WTC11 (cell line): ENCODE results near the gene PSMD12. TPM values are rescaled to one million over a fixed set of nuclear protein-coding genes. Genes with fewer than 3 reads are reported as not detected.
"Not testable (repeated sequence)": the region's sequence is repeated elsewhere in the genome, so short reads cannot be mapped to it uniquely, and the experiment has no call there.

ENCODE experiments used
- ATAC-seq: fragments of 200-7000 bp; cut with Tn5 transposase; 2 replicates; pipeline ENCODE4 v1.10.0; 2021; ENCODE audit warnings: mild to moderate bottlenecking, moderate library complexity
- CTCF ChIA-PET: fragments of 300-600 bp; sonication (Branson Sonifier 250); formaldehyde crosslinking; loops from one replicate; lab custom pipeline; 2021; ENCODE audit warnings: antibody characterized with exemption; lab: Charles Lee
- POLR2A ChIA-PET: fragments of 350-600 bp; sonication (Branson Sonifier 250); formaldehyde crosslinking; loops from one replicate; lab custom pipeline; 2021; ENCODE audit warnings: antibody characterized with exemption; lab: Charles Lee
- DNase-seq: peaks from one replicate; pipeline ENCODE4 v3.0.0; 2021; ENCODE audit warnings: low spot score
- H3K27ac Mint-ChIP-seq: 2 replicates; pipeline ENCODE4 v1.8.0; 2021; ENCODE audit warnings: mixed read lengths
- H3K27me3 Mint-ChIP-seq: 2 replicates; pipeline ENCODE4 v1.8.0; 2021; ENCODE audit warnings: low read depth, mild to moderate bottlenecking, moderate library complexity, mixed read lengths
- H3K36me3 Mint-ChIP-seq: 2 replicates; pipeline ENCODE4 v1.8.0; 2021; ENCODE audit warnings: mixed read lengths
- H3K4me1 Mint-ChIP-seq: 2 replicates; pipeline ENCODE4 v1.8.0; 2022; ENCODE audit warnings: mixed read lengths
- H3K4me3 Mint-ChIP-seq: 2 replicates; pipeline ENCODE4 v1.8.0; 2021; ENCODE audit warnings: mild to moderate bottlenecking, moderate library complexity, mixed read lengths
- H3K9me3 Mint-ChIP-seq: 2 replicates; pipeline ENCODE4 v1.8.0; 2021; ENCODE audit warnings: mixed read lengths
- CREM ChIP-seq: sonication (generic); formaldehyde crosslinking; IDR thresholded peaks from 2 replicates; pipeline ENCODE4 v1.8.1; 2022; ENCODE audit warnings: mild to moderate bottlenecking, missing genetic modification reagents, moderate library complexity
- ESRRA ChIP-seq: sonication (generic); formaldehyde crosslinking; IDR thresholded peaks from 2 replicates; pipeline ENCODE4 v1.8.1; 2022; ENCODE audit warnings: mild to moderate bottlenecking, missing genetic modification reagents, borderline replicate concordance
- ETV6 ChIP-seq: sonication (generic); formaldehyde crosslinking; IDR thresholded peaks from 2 replicates; pipeline ENCODE4 v1.8.1; 2022; ENCODE audit warnings: mild to moderate bottlenecking, missing genetic modification reagents
- FOXJ3 ChIP-seq: sonication (generic); formaldehyde crosslinking; IDR thresholded peaks from 2 replicates; pipeline ENCODE4 v1.9.0; 2021; ENCODE audit warnings: missing genetic modification reagents, mild to moderate bottlenecking, borderline replicate concordance
- FOXK1 ChIP-seq: sonication (generic); formaldehyde crosslinking; IDR thresholded peaks from 2 replicates; pipeline ENCODE4 v1.8.0; 2022; ENCODE audit warnings: mild to moderate bottlenecking, moderate library complexity, missing genetic modification reagents
- MYBL2 ChIP-seq: sonication (generic); formaldehyde crosslinking; IDR thresholded peaks from 2 replicates; pipeline ENCODE4 v1.8.1; 2023; ENCODE audit warnings: mild to moderate bottlenecking, moderate library complexity, missing genetic modification reagents
- RELA ChIP-seq: sonication (generic); formaldehyde crosslinking; IDR thresholded peaks from 2 replicates; pipeline ENCODE4 v1.8.1; 2022; ENCODE audit warnings: missing genetic modification reagents, mild to moderate bottlenecking, borderline replicate concordance
- SMAD3 ChIP-seq: sonication (generic); formaldehyde crosslinking; IDR thresholded peaks from 2 replicates; pipeline ENCODE4 v1.8.0; 2022; ENCODE audit warnings: missing genetic modification reagents, mild to moderate bottlenecking, borderline replicate concordance
- SP1 ChIP-seq: sonication (generic); formaldehyde crosslinking; conservative IDR thresholded peaks from 2 replicates; pipeline ENCODE4 v1.8.1; 2022; ENCODE audit warnings: missing genetic modification reagents
- TCF7 ChIP-seq: sonication (generic); formaldehyde crosslinking; IDR thresholded peaks from 2 replicates; pipeline ENCODE4 v1.8.0; 2022; ENCODE audit warnings: mild to moderate bottlenecking, low read depth, missing genetic modification reagents, moderate library complexity
- TEAD4 ChIP-seq: sonication (generic); formaldehyde crosslinking; IDR thresholded peaks from 2 replicates; pipeline ENCODE4 v1.8.0; 2022; ENCODE audit warnings: mild to moderate bottlenecking, missing genetic modification reagents
- ZNF263 ChIP-seq: sonication (generic); formaldehyde crosslinking; IDR thresholded peaks from 2 replicates; pipeline ENCODE4 v1.8.1; 2022; ENCODE audit warnings: low read depth, mild to moderate bottlenecking, moderate library complexity, missing genetic modification reagents
- ZNF416 ChIP-seq: fragments of 250-450 bp; sonication (Bioruptor Pico); IDR thresholded peaks from 2 replicates; pipeline ENCODE4 v1.9.0; 2021; ENCODE audit warnings: mild to moderate bottlenecking, inconsistent platforms
- total RNA-seq: library from RNA; stranded (reverse); gene quantifications from 3 replicates; pipeline ENCODE4 v1.2.3, GENCODE V29; 2021
- TF ChIP-seq, protein P1 (sequence below): sonication (generic); formaldehyde crosslinking; IDR thresholded peaks from 2 replicates; pipeline ENCODE4 v1.8.0; 2022; ENCODE audit warnings: mild to moderate bottlenecking, missing genetic modification reagents
- TF ChIP-seq, protein P2 (sequence below): fragments of 250-450 bp; sonication (Bioruptor Pico); IDR thresholded peaks from 2 replicates; pipeline ENCODE4 v1.9.0; 2021; ENCODE audit warnings: mild to moderate bottlenecking
- TF ChIP-seq, protein P3 (sequence below): fragments of 250-450 bp; sonication (Bioruptor Pico); IDR thresholded peaks from 2 replicates; pipeline ENCODE4 v1.9.0; 2021; ENCODE audit warnings: mild to moderate bottlenecking, borderline replicate concordance
- TF ChIP-seq, protein P4 (sequence below): sonication (generic); formaldehyde crosslinking; IDR thresholded peaks from 2 replicates; pipeline ENCODE4 v1.8.0; 2023; ENCODE audit warnings: mild to moderate bottlenecking, missing genetic modification reagents
- TF ChIP-seq, protein P5 (sequence below): sonication (generic); formaldehyde crosslinking; IDR thresholded peaks from 2 replicates; pipeline ENCODE4 v1.8.1; 2023; ENCODE audit warnings: mild to moderate bottlenecking, missing genetic modification reagents, moderate library complexity
- TF ChIP-seq, protein P6 (sequence below): sonication (generic); formaldehyde crosslinking; IDR thresholded peaks from 2 replicates; pipeline ENCODE4 v1.8.0; 2023; ENCODE audit warnings: missing genetic modification reagents

Gene PSMD12
- total RNA-seq, 1 experiment from 2014 or later, result 66.9 TPM

DNA sequence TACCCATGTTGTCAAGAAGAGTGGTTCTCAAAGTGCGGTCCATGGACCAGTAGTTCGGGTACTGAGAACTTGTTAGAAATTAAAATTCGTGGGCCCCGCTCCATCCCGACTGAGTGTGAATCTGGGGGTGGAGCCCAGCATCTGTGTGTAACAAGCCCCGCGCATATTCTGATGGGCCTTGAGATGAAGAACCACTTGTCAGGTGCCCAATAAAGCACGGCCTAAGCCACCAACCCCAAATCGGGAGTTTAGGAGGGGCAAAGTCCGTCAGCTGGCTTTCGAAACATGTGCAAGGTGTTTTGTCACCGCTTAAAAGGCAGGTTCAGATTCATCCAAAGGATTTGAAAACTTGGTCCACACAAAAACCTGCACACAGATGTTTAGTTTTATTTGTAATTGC, 29.5 kb downstream of the PSMD12 start (continued):
- TF ChIP-seq ESRRA (CRISPR knock-in tag), result no peak

DNA sequence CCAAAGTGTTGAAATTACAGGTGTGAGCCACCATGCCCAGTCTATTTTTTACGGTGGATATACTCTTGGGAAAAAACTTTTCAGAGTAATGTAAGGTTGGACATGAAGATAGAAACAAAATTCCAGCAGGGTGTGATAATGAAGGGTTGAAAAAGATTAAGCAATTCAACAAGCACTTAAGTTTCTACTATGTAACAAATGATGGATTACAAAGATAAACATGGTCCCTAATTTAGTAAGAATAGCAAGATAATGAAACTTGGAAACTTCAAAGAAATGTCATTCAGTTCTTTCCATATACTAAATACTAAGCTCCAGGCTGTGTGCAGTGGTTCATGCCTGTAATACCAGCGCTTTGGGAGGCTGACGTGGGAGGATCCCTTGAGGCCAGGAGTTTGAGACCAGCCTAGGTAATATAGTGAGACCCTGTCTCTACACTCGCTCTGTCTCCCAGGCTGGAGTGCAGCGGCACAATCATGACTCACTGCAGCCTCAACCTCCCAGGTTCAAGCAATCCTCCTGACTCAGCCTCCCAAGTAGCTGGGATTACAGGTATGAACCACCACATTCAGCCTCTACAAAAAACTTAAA, 31.0 kb downstream of the PSMD12 start:
- DNase-seq, result no peak
- ATAC-seq, result no peak
- POLR2A ChIA-PET, result interaction anchor here (0.6 kb wide), 1 partner anchor 25 kb away, joined by 5 read pairs; no protein-coding TSS in a partner anchor
- Mint-ChIP-seq H3K4me1 (peaks cover 9% of the 10 kb centered on the region; the same call in 1 of the 2 replicates), H3K9me3 (peaks cover 4% of the 10 kb centered on the region; the same call in 1 of the 2 replicates), H3K36me3 (peaks cover 8% of the 10 kb centered on the region), H3K27ac (no peak overlapping the region), H3K4me3 (no peak overlapping the region), H3K27me3 (no peaks in the 10 kb centered on the region)
- CTCF ChIA-PET, result interaction anchor here (0.7 to 1.8 kb wide), 7 partner anchors 17 to 310 kb away, joined by 3 to 8 read pairs (median 4); no protein-coding TSS in a partner anchor
- TF ChIP-seq MYBL2 (CRISPR knock-in tag) (no peak), CREM (CRISPR knock-in tag) (no peak), ZNF416 (no peak), SMAD3 (CRISPR knock-in tag) (no peak), TCF7 (CRISPR knock-in tag) (no peak), FOXK1 (no peak), SP1 (CRISPR knock-in tag) (no peak), ETV6 (CRISPR knock-in tag) (no peak), FOXJ3 (no peak), ZNF263 (no peak), RELA (CRISPR knock-in tag) (no peak), TEAD4 (CRISPR knock-in tag) (no peak)
- TF ChIP-seq, protein P1, sequence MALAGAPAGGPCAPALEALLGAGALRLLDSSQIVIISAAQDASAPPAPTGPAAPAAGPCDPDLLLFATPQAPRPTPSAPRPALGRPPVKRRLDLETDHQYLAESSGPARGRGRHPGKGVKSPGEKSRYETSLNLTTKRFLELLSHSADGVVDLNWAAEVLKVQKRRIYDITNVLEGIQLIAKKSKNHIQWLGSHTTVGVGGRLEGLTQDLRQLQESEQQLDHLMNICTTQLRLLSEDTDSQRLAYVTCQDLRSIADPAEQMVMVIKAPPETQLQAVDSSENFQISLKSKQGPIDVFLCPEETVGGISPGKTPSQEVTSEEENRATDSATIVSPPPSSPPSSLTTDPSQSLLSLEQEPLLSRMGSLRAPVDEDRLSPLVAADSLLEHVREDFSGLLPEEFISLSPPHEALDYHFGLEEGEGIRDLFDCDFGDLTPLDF (CRISPR knock-in tag), result no peak
- TF ChIP-seq, protein P2, sequence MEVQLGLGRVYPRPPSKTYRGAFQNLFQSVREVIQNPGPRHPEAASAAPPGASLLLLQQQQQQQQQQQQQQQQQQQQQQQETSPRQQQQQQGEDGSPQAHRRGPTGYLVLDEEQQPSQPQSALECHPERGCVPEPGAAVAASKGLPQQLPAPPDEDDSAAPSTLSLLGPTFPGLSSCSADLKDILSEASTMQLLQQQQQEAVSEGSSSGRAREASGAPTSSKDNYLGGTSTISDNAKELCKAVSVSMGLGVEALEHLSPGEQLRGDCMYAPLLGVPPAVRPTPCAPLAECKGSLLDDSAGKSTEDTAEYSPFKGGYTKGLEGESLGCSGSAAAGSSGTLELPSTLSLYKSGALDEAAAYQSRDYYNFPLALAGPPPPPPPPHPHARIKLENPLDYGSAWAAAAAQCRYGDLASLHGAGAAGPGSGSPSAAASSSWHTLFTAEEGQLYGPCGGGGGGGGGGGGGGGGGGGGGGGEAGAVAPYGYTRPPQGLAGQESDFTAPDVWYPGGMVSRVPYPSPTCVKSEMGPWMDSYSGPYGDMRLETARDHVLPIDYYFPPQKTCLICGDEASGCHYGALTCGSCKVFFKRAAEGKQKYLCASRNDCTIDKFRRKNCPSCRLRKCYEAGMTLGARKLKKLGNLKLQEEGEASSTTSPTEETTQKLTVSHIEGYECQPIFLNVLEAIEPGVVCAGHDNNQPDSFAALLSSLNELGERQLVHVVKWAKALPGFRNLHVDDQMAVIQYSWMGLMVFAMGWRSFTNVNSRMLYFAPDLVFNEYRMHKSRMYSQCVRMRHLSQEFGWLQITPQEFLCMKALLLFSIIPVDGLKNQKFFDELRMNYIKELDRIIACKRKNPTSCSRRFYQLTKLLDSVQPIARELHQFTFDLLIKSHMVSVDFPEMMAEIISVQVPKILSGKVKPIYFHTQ (CRISPR knock-in tag), result no peak
- TF ChIP-seq, protein P3, sequence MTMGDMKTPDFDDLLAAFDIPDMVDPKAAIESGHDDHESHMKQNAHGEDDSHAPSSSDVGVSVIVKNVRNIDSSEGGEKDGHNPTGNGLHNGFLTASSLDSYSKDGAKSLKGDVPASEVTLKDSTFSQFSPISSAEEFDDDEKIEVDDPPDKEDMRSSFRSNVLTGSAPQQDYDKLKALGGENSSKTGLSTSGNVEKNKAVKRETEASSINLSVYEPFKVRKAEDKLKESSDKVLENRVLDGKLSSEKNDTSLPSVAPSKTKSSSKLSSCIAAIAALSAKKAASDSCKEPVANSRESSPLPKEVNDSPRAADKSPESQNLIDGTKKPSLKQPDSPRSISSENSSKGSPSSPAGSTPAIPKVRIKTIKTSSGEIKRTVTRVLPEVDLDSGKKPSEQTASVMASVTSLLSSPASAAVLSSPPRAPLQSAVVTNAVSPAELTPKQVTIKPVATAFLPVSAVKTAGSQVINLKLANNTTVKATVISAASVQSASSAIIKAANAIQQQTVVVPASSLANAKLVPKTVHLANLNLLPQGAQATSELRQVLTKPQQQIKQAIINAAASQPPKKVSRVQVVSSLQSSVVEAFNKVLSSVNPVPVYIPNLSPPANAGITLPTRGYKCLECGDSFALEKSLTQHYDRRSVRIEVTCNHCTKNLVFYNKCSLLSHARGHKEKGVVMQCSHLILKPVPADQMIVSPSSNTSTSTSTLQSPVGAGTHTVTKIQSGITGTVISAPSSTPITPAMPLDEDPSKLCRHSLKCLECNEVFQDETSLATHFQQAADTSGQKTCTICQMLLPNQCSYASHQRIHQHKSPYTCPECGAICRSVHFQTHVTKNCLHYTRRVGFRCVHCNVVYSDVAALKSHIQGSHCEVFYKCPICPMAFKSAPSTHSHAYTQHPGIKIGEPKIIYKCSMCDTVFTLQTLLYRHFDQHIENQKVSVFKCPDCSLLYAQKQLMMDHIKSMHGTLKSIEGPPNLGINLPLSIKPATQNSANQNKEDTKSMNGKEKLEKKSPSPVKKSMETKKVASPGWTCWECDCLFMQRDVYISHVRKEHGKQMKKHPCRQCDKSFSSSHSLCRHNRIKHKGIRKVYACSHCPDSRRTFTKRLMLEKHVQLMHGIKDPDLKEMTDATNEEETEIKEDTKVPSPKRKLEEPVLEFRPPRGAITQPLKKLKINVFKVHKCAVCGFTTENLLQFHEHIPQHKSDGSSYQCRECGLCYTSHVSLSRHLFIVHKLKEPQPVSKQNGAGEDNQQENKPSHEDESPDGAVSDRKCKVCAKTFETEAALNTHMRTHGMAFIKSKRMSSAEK (CRISPR knock-in tag), result no peak
- TF ChIP-seq, protein P4, sequence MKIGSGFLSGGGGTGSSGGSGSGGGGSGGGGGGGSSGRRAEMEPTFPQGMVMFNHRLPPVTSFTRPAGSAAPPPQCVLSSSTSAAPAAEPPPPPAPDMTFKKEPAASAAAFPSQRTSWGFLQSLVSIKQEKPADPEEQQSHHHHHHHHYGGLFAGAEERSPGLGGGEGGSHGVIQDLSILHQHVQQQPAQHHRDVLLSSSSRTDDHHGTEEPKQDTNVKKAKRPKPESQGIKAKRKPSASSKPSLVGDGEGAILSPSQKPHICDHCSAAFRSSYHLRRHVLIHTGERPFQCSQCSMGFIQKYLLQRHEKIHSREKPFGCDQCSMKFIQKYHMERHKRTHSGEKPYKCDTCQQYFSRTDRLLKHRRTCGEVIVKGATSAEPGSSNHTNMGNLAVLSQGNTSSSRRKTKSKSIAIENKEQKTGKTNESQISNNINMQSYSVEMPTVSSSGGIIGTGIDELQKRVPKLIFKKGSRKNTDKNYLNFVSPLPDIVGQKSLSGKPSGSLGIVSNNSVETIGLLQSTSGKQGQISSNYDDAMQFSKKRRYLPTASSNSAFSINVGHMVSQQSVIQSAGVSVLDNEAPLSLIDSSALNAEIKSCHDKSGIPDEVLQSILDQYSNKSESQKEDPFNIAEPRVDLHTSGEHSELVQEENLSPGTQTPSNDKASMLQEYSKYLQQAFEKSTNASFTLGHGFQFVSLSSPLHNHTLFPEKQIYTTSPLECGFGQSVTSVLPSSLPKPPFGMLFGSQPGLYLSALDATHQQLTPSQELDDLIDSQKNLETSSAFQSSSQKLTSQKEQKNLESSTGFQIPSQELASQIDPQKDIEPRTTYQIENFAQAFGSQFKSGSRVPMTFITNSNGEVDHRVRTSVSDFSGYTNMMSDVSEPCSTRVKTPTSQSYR (CRISPR knock-in tag), result no peak
- TF ChIP-seq, protein P5, sequence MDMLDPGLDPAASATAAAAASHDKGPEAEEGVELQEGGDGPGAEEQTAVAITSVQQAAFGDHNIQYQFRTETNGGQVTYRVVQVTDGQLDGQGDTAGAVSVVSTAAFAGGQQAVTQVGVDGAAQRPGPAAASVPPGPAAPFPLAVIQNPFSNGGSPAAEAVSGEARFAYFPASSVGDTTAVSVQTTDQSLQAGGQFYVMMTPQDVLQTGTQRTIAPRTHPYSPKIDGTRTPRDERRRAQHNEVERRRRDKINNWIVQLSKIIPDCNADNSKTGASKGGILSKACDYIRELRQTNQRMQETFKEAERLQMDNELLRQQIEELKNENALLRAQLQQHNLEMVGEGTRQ, result no peak
- TF ChIP-seq, protein P6, sequence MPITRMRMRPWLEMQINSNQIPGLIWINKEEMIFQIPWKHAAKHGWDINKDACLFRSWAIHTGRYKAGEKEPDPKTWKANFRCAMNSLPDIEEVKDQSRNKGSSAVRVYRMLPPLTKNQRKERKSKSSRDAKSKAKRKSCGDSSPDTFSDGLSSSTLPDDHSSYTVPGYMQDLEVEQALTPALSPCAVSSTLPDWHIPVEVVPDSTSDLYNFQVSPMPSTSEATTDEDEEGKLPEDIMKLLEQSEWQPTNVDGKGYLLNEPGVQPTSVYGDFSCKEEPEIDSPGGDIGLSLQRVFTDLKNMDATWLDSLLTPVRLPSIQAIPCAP (CRISPR knock-in tag), result no peak

DNA sequence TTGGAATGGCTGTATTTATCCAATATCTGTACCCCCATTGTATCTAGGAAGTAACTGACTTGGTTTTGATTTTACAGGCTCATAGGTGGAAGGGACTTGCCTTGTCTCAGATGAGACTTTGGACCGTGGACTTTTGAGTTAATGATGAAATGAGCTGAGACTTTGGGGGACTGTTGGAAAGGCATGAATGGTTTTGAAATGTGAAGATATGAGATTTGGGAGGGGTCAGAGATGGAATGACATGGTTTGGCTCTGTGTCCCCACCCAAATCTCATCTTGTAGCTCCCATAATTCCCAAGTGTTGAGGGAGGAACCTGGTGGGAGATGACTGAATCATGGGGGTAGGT, 34.2 kb downstream of the PSMD12 start:
- Mint-ChIP-seq H3K4me1 (peaks cover 12% of the 10 kb centered on the region; the same call in 1 of the 2 replicates), H3K36me3 (peaks cover 12% of the 10 kb centered on the region; the same call in 1 of the 2 replicates), H3K9me3 (peaks cover 23% of the 10 kb centered on the region)
- ChIA-PET POLR2A (interaction anchor here (1.1 kb wide), 1 partner anchor 8 kb away, joined by 3 read pairs; no protein-coding TSS in a partner anchor), CTCF (interaction anchor here (1.3 kb wide), 1 partner anchor 10 kb away, joined by 4 read pairs; no protein-coding TSS in a partner anchor)
- DNase-seq, ATAC-seq, H3K27ac Mint-ChIP-seq, H3K27me3 Mint-ChIP-seq, H3K4me3 Mint-ChIP-seq: not testable (repeated sequence)
